HL-60 (cell line): ENCODE measurements around the gene FBXO21.

Experiments used
- DNase-seq, 2 experiments: peaks; one replicate each; pipeline ENCODE4 v3.0.0-alpha.2; 2010 to 2020; ENCODE audit warnings: low read depth in 1 of 2, low spot score in 1 of 2
- H3K27ac ChIP-seq: fragments of 250-450 bp; sonication (Bioruptor Pico); replicated peaks from 2 replicates; pipeline ENCODE4 v1.5.1; 2020; ENCODE audit warnings: mild to moderate bottlenecking, moderate library complexity
- H3K27me3 ChIP-seq: fragments of 250-450 bp; sonication (Bioruptor Pico); 2 replicates; pipeline ENCODE4 v1.5.1; 2021; ENCODE audit warnings: mild to moderate bottlenecking, moderate library complexity; ENCODE audit not compliant: insufficient read depth, poor library complexity, severe bottlenecking
- H3K4me3 ChIP-seq: replicated peaks from 2 replicates; pipeline ENCODE4 v1.5.1; 2011; ENCODE audit warnings: mild to moderate bottlenecking, control low read depth, low read length; ENCODE audit not compliant: insufficient read depth
- CTCF ChIP-seq: IDR thresholded peaks from one replicate; pipeline ENCODE4 v1.5.1; 2011; ENCODE audit warnings: low read length, control low read depth, inconsistent platforms; ENCODE audit not compliant: insufficient read depth
- GABPA ChIP-seq: IDR thresholded peaks from 2 replicates; pipeline ENCODE4 v1.6.1; 2012; ENCODE audit warnings: low read depth
- POLR2AphosphoS5 ChIP-seq: IDR thresholded peaks from 2 replicates; pipeline ENCODE4 v1.6.1; 2012; ENCODE audit warnings: low read depth
- REST ChIP-seq: IDR thresholded peaks from 2 replicates; pipeline ENCODE4 v1.6.1; 2012; ENCODE audit warnings: low read depth; ENCODE audit not compliant: insufficient replicate concordance
- SPI1 ChIP-seq: IDR thresholded peaks from 2 replicates; pipeline ENCODE4 v1.6.1; 2012; ENCODE audit warnings: low read depth, mild to moderate bottlenecking, borderline replicate concordance

Gene FBXO21

GRCh38 chr12:117234441-117234840, 44.2 kb upstream of the FBXO21 start:
- TF ChIP-seq SPI1, result no peak
- TF ChIP-seq CTCF, result no peak
- TF ChIP-seq GABPA, result no peak
- TF ChIP-seq REST, result no peak
- no peak for TF ChIP-seq POLR2AphosphoS5
- H3K4me3 ChIP-seq, result no peak overlapping the region
- H3K27ac ChIP-seq, result no peak overlapping the region
- no peak for DNase-seq
- peaks cover 8% of the 10 kb centered on the region for H3K27me3 ChIP-seq

- DNase-seq, result no peak
- no peak overlapping the region for H3K4me3 ChIP-seq
- TF ChIP-seq REST (no peak), GABPA (no peak), POLR2AphosphoS5 (no peak), SPI1 (no peak), CTCF (no peak)
These were observed 41.5 kb upstream of the FBXO21 start for GRCh38 chr12:117231750-117232149.

GRCh38 chr12:117228239-117228638, 38.0 kb upstream of the FBXO21 start:
- H3K4me3 ChIP-seq, result no peak overlapping the region

More at GRCh38 chr12:117231750-117232149, 41.5 kb upstream of the FBXO21 start:
- Histone ChIP-seq H3K27ac (no peak overlapping the region), H3K27me3 (peaks cover 4% of the 10 kb centered on the region)

More at GRCh38 chr12:117228239-117228638, 38.0 kb upstream of the FBXO21 start:
- Histone ChIP-seq H3K27ac (no peak overlapping the region), H3K27me3 (no peaks in the 10 kb centered on the region)
- DNase-seq, result no peak
- TF ChIP-seq POLR2AphosphoS5 (no peak), REST (no peak), GABPA (no peak), CTCF (no peak), SPI1 (no peak)
